ENCODE data around the gene SNRNP48.

DNA sequence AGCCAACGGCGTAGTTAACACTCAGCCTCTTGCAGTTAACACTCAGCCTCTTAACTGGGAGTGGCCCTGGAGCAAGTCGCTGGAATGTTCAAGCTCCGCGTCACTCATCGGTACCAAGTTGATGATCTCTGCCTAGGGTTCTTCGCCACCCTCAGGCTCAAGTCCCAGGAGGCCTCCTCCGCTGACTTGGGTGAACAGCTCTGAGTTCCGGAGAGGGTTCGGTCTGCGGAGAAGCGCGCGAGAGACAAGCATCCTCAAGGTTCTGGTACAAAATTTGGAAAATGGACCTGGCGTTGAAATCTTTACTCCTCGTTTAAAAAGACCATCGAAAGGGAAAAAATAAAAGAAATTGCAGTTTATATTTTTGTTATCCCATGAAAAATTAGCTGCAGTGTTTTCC, 49.4 kb upstream of the SNRNP48 start:
- TF ChIP-seq, protein P1, sequence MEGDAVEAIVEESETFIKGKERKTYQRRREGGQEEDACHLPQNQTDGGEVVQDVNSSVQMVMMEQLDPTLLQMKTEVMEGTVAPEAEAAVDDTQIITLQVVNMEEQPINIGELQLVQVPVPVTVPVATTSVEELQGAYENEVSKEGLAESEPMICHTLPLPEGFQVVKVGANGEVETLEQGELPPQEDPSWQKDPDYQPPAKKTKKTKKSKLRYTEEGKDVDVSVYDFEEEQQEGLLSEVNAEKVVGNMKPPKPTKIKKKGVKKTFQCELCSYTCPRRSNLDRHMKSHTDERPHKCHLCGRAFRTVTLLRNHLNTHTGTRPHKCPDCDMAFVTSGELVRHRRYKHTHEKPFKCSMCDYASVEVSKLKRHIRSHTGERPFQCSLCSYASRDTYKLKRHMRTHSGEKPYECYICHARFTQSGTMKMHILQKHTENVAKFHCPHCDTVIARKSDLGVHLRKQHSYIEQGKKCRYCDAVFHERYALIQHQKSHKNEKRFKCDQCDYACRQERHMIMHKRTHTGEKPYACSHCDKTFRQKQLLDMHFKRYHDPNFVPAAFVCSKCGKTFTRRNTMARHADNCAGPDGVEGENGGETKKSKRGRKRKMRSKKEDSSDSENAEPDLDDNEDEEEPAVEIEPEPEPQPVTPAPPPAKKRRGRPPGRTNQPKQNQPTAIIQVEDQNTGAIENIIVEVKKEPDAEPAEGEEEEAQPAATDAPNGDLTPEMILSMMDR (IDR thresholded peaks at IDR 0.05) = no peak
- TF ChIP-seq POLR2A (IDR thresholded peaks at IDR 0.05) = no peak
